GM12892 (cell line): Measurements from ENCODE around the gene MMEL1.

Experiments used
- POLR2A ChIP-seq: IDR thresholded peaks from 2 replicates; pipeline ENCODE4 v1.6.1; 2011; ENCODE audit warnings: low read depth, low read length, control low read depth
- POLR2AphosphoS5 ChIP-seq: IDR thresholded peaks from 2 replicates; pipeline ENCODE4 v1.6.1; 2011; ENCODE audit warnings: low read depth, low read length, control low read depth
- TAF1 ChIP-seq: IDR thresholded peaks from 2 replicates; pipeline ENCODE4 v1.6.1; 2011; ENCODE audit warnings: low read depth, mild to moderate bottlenecking, control low read depth, low read length, borderline replicate concordance

GRCh38 chr1:2610036-2610959, 22.5 kb downstream of the MMEL1 start:
- TF ChIP-seq POLR2AphosphoS5: no peak
- TF ChIP-seq POLR2A: no peak
- no peak for TF ChIP-seq TAF1
